Stimulated activated CD8-positive, alpha-beta memory T cell treated with anti-CD3 and anti-CD28 coated beads, Interleukin-12 subunit alpha, Interleukin-12 subunit beta, amount 100 ng/mL, for 4 hours (primary cell): ENCODE data around the gene CCDC27.

Experiments used
- DNase-seq: peaks from one replicate; pipeline ENCODE4 v3.0.0-alpha.2; 2020; ENCODE audit warnings: low read depth

Gene CCDC27

GRCh38 chr1:3777078-3777547, 24.9 kb downstream of the CCDC27 start:
- DNase-seq: no peak

GRCh38 chr1:3777647-3778589, 25.7 kb downstream of the CCDC27 start:
- no peak for DNase-seq

- DNase-seq: no peak
Measured at GRCh38 chr1:3778590-3779264, 26.5 kb downstream of the CCDC27 start.

GRCh38 chr1:3779265-3779911, 27.1 kb downstream of the CCDC27 start:
- no peak for DNase-seq

- DNase-seq: no peak
Measured at GRCh38 chr1:3779912-3780416, 27.7 kb downstream of the CCDC27 start.

GRCh38 chr1:3780901-3781300, 28.7 kb downstream of the CCDC27 start:
- DNase-seq: no peak

GRCh38 chr1:3783651-3784474, 31.6 kb downstream of the CCDC27 start:
- no peak for DNase-seq

GRCh38 chr1:3785045-3785444, 32.8 kb downstream of the CCDC27 start:
- no peak for DNase-seq

- no peak for DNase-seq
Measured at GRCh38 chr1:3785456-3786157, 33.4 kb downstream of the CCDC27 start.

- DNase-seq: no peak
Measured at GRCh38 chr1:3786468-3787348, 34.5 kb downstream of the CCDC27 start.

- DNase-seq: no peak
Measured at GRCh38 chr1:3787349-3787715, 35.1 kb downstream of the CCDC27 start.

- DNase-seq: no peak
Measured at GRCh38 chr1:3787745-3788605, 35.7 kb downstream of the CCDC27 start.

- no peak for DNase-seq
Measured at GRCh38 chr1:3788756-3789420, 36.6 kb downstream of the CCDC27 start.

GRCh38 chr1:3789421-3790300, 37.4 kb downstream of the CCDC27 start:
- DNase-seq: no peak

GRCh38 chr1:3790500-3790923, 38.3 kb downstream of the CCDC27 start:
- no peak for DNase-seq

- no peak for DNase-seq
Measured at GRCh38 chr1:3790952-3791351, 38.7 kb downstream of the CCDC27 start.

- no peak for DNase-seq
Measured at GRCh38 chr1:3795453-3796214, 43.4 kb downstream of the CCDC27 start.
